ENCODE measurements around the gene CLIP3. TPM values are rescaled to one million over a fixed set of nuclear protein-coding genes. Genes with fewer than 3 reads are reported as not detected.

Gene CLIP3
- total RNA-seq, result 20.4 and 22.8 TPM in 2 replicates

GRCh38 chr19:36032251-36033104, at the start of gene CLIP3:
Gene CLIP3, minus strand, starts transcription at chr19:36032873. Its CDS starts 516 bp downstream, at chr19:36032357.

GRCh38 chr19:36054733-36055686, 22.3 kb upstream of the CLIP3 start, which contains the start of gene WDR62:
Gene WDR62, plus strand, starts transcription at chr19:36054897. Its CDS starts 75 bp downstream, at chr19:36054972.

GRCh38 chr19:36054119-36054732, 21.6 kb upstream of the CLIP3 start, which contains the start of gene THAP8:
Gene THAP8, minus strand, starts transcription at chr19:36054285. Its CDS starts 68 bp downstream, at chr19:36054217.

GRCh38 chr19:36014012-36014924, 18.4 kb downstream of the CLIP3 start, which contains the start of gene ALKBH6:
Gene ALKBH6, minus strand, starts transcription at chr19:36014213. Its CDS starts 816 bp downstream, at chr19:36013397.

GRCh38 chr19:36008336-36008978, 24.2 kb downstream of the CLIP3 start, which contains the start of gene SYNE4:
Gene SYNE4, minus strand, starts transcription at chr19:36008813. Its CDS starts 132 bp downstream, at chr19:36008681.

GRCh38 chr19:35995048-35995993, 37.4 kb downstream of the CLIP3 start, which contains the start of gene SDHAF1:
Gene SDHAF1, plus strand, starts transcription at chr19:35995188. Its CDS starts 87 bp downstream, at chr19:35995275.

Other genes with a start within 250 kb of the CLIP3 start
- not detected in 2 replicates for gene PRODH2, start 220.0 kb downstream of the CLIP3 start, total RNA-seq
- gene NPHS1, start 180.4 kb downstream of the CLIP3 start, total RNA-seq, result not detected in 2 replicates
- gene KIRREL2, start 176.0 kb downstream of the CLIP3 start, total RNA-seq, result not detected in 2 replicates
- 13.8 and 16.4 TPM in 2 replicates for gene APLP1, start 164.3 kb downstream of the CLIP3 start, total RNA-seq
- gene NFKBID, start 132.3 kb downstream of the CLIP3 start, total RNA-seq, result 4.1 and 14.8 TPM in 2 replicates
- 0.81 TPM in 1 of 2 replicates, not detected in the other for gene HCST, start 130.3 kb downstream of the CLIP3 start, total RNA-seq
- 0.73 TPM in 1 of 2 replicates, not detected in the other for gene TYROBP, start 124.6 kb downstream of the CLIP3 start, total RNA-seq
- 5.8 and 6.0 TPM in 2 replicates for gene LRFN3, start 96.5 kb downstream of the CLIP3 start, total RNA-seq
- gene SDHAF1, start 37.7 kb downstream of the CLIP3 start, total RNA-seq, result 9.9 and 22.1 TPM in 2 replicates
- gene SYNE4, start 24.1 kb downstream of the CLIP3 start, total RNA-seq, result not detected in 2 replicates
- gene ALKBH6, start 18.7 kb downstream of the CLIP3 start, total RNA-seq, result 10.9 and 16.6 TPM in 2 replicates
- gene THAP8, start 21.4 kb upstream of the CLIP3 start, total RNA-seq, result 8.0 and 8.9 TPM in 2 replicates
- 1.5 and 2.2 TPM in 2 replicates for gene WDR62, start 22.0 kb upstream of the CLIP3 start, total RNA-seq
- not detected in 2 replicates for gene OVOL3, start 78.3 kb upstream of the CLIP3 start, total RNA-seq
- gene POLR2I, start 82.0 kb upstream of the CLIP3 start, total RNA-seq, result 17.2 and 19.8 TPM in 2 replicates
- 131 and 159 TPM in 2 replicates for gene TBCB, start 82.6 kb upstream of the CLIP3 start, total RNA-seq
- 476 and 492 TPM in 2 replicates for gene CAPNS1, start 107.2 kb upstream of the CLIP3 start, total RNA-seq
- 13.3 and 14.1 TPM in 2 replicates for gene COX7A1, start 119.6 kb upstream of the CLIP3 start, total RNA-seq
- 6.8 and 8.6 TPM in 2 replicates for gene ZNF565, start 181.8 kb upstream of the CLIP3 start, total RNA-seq
- gene ZNF146, start 182.2 kb upstream of the CLIP3 start, total RNA-seq, result 71.5 and 83.9 TPM in 2 replicates

All from hair follicle dermal papilla cell (primary cell).